OCI-LY3 (cell line): ENCODE results near the gene HOPX.

Source experiments
- CTCF ChIP-seq: fragments of 200-600, 300-600 bp; sonication (generic); IDR thresholded peaks from 2 replicates; pipeline ENCODE4 v1.5.1; 2014; ENCODE audit warnings: antibody characterized with exemption, low read length, low read depth
- EZH2phosphoT487 ChIP-seq: fragments of 200-600 bp; shearing (Covaris generic); IDR thresholded peaks from 2 replicates; pipeline ENCODE4 v1.6.1; 2018; ENCODE audit warnings: antibody characterized with exemption, mixed run types, low read depth

DNA sequence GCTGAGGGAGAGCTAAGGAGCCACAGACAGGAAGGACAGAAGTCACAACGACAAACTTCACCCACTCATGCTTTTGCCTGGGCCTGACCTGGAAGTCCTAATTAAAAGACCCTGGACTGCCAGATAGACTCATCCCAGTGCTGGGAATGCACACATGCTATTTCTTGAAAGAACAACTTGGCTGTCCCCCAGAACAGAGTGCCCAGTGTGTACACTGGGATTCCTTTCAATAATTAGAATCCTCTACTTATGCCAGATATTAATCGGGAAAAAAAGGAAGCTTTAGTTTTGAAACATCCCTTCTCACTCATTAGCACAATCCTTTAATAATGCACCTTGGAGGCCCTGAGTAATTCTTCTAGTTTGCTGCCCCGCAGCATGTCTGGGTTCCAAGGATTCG lies 3.4 kb downstream of the HOPX start:
- no peak for TF ChIP-seq CTCF
- no peak for TF ChIP-seq EZH2phosphoT487
